GM23338 (cell line): ENCODE results near the gene MYH6. TPM values are rescaled to one million over a fixed set of nuclear protein-coding genes. Genes with fewer than 3 reads are reported as not detected.

Experiments used
- ATAC-seq: fragments of 200-7000 bp; cut with Tn5 transposase; 3 replicates; pipeline ENCODE4 v1.9.1; 2020
- DNase-seq: peaks from one replicate; pipeline ENCODE4 v3.0.0-alpha.2; 2015; ENCODE audit warnings: low spot score
- H2AFZ ChIP-seq: fragments of 200-600 bp; sonication (generic); 2 replicates; pipeline ENCODE4 v1.8.0; 2016; ENCODE audit warnings: antibody characterized with exemption, mild to moderate bottlenecking, moderate library complexity
- H3F3A ChIP-seq: fragments of 200-600 bp; sonication (generic); replicated peaks from 2 replicates; pipeline ENCODE4 v1.8.0; 2017; ENCODE audit warnings: antibody characterized with exemption, mixed run types, low read depth
- H3K27ac ChIP-seq: fragments of 200-600 bp; sonication (generic); 2 replicates; pipeline ENCODE4 v1.6.1; 2016; ENCODE audit warnings: low read depth
- H3K27me3 ChIP-seq: fragments of 200-600 bp; sonication (generic); 2 replicates; pipeline ENCODE4 v1.8.0; 2016; ENCODE audit warnings: mild to moderate bottlenecking, mixed run types, moderate library complexity; ENCODE audit not compliant: insufficient read depth
- H3K36me3 ChIP-seq: fragments of 200-600 bp; sonication (generic); 2 replicates; pipeline ENCODE4 v1.8.0; 2016; ENCODE audit warnings: mild to moderate bottlenecking; ENCODE audit not compliant: insufficient read depth
- H3K4me1 ChIP-seq: fragments of 200-600 bp; sonication (generic); 2 replicates; pipeline ENCODE4 v1.8.0; 2016; ENCODE audit warnings: mild to moderate bottlenecking, moderate library complexity; ENCODE audit not compliant: insufficient read depth
- H3K4me2 ChIP-seq: fragments of 200-600 bp; sonication (generic); 2 replicates; pipeline ENCODE4 v1.7.1; 2017; ENCODE audit warnings: mixed run types
- H3K4me3 ChIP-seq: fragments of 200-600 bp; sonication (generic); 2 replicates; pipeline ENCODE4 v1.6.1; 2016; ENCODE audit warnings: mixed run types
- H3K79me2 ChIP-seq: fragments of 200-600 bp; sonication (generic); replicated peaks from 2 replicates; pipeline ENCODE4 v1.8.0; 2017; ENCODE audit warnings: mild to moderate bottlenecking; ENCODE audit not compliant: insufficient read depth
- H3K9me2 ChIP-seq: fragments of 200-600 bp; sonication (generic); 2 replicates; pipeline ENCODE4 v1.8.0; 2017; ENCODE audit not compliant: insufficient read depth
- H4K20me1 ChIP-seq: fragments of 200-600 bp; sonication (generic); replicated peaks from 2 replicates; pipeline ENCODE4 v1.8.0; 2017; ENCODE audit warnings: mild to moderate bottlenecking; ENCODE audit not compliant: insufficient read depth
- H3K27ac Mint-ChIP-seq: 2 replicates; pipeline ENCODE4 v1.8.0; 2020; ENCODE audit warnings: inconsistent platforms, mild to moderate bottlenecking, moderate library complexity, mixed read lengths
- H3K27me3 Mint-ChIP-seq: 3 replicates; pipeline ENCODE4 v1.8.0; 2022; ENCODE audit warnings: low read depth, mild to moderate bottlenecking, moderate library complexity, mixed read lengths, inconsistent platforms; ENCODE audit not compliant: insufficient read depth, poor library complexity
- H3K36me3 Mint-ChIP-seq: 3 replicates; pipeline ENCODE4 v1.8.0; 2021; ENCODE audit warnings: low read depth, mild to moderate bottlenecking, inconsistent platforms, moderate library complexity, mixed read lengths
- H3K4me1 Mint-ChIP-seq: 3 replicates; pipeline ENCODE4 v1.8.0; 2020; ENCODE audit warnings: mild to moderate bottlenecking, inconsistent platforms, mixed read lengths
- H3K4me3 Mint-ChIP-seq: 3 replicates; pipeline ENCODE4 v1.8.0; 2021; ENCODE audit warnings: moderate library complexity, mild to moderate bottlenecking, inconsistent platforms, mixed read lengths
- H3K9me3 Mint-ChIP-seq: 3 replicates; pipeline ENCODE4 v1.8.0; 2020; ENCODE audit warnings: moderate library complexity, mild to moderate bottlenecking, inconsistent platforms, mixed read lengths
- EZH2 ChIP-seq: fragments of 200-600 bp; sonication (generic); IDR thresholded peaks from one replicate; pipeline ENCODE4 v1.8.0; 2017; ENCODE audit warnings: antibody characterized with exemption, mild to moderate bottlenecking, low read depth; ENCODE audit not compliant: unreplicated experiment
- EZH2phosphoT487 ChIP-seq: fragments of 200-600 bp; sonication (generic); IDR thresholded peaks from one replicate; pipeline ENCODE4 v1.8.1; 2018; ENCODE audit warnings: antibody characterized with exemption; ENCODE audit not compliant: unreplicated experiment
- JUNB ChIP-seq: IDR thresholded peaks from one replicate; pipeline ENCODE4 v1.6.1; 2016; ENCODE audit warnings: antibody characterized with exemption; ENCODE audit not compliant: unreplicated experiment
- NANOG ChIP-seq: IDR thresholded peaks from 2 replicates; pipeline ENCODE4 v1.6.1; 2016; ENCODE audit warnings: antibody characterized with exemption, borderline replicate concordance
- POLR2AphosphoS5 ChIP-seq: IDR thresholded peaks from 2 replicates; pipeline ENCODE4 v1.6.1; 2016; ENCODE audit warnings: antibody characterized with exemption, low read depth
- polyA plus RNA-seq: library from polyadenylated mRNA; unstranded; fragments of >200 nt; fragmentation: Nextera tagmentation; extraction: Ambion mirVana; gene quantifications from 2 replicates; pipeline ENCODE4 v1.2.1, GENCODE V29; 2016
- total RNA-seq: library from RNA; depleted of rRNA; stranded (reverse); fragments of >200 nt; shearing (Covaris generic); gene quantifications from 2 replicates; pipeline ENCODE4 v1.2.3, GENCODE V29; 2014
- TF ChIP-seq, protein P1 (sequence below): IDR thresholded peaks from 2 replicates; pipeline ENCODE4 v1.6.1; 2016; ENCODE audit warnings: antibody characterized with exemption

Gene MYH6
- total and polyA plus RNA-seq, 2 experiments from 2014 or later = 0.03 to 0.10 TPM

DNA sequence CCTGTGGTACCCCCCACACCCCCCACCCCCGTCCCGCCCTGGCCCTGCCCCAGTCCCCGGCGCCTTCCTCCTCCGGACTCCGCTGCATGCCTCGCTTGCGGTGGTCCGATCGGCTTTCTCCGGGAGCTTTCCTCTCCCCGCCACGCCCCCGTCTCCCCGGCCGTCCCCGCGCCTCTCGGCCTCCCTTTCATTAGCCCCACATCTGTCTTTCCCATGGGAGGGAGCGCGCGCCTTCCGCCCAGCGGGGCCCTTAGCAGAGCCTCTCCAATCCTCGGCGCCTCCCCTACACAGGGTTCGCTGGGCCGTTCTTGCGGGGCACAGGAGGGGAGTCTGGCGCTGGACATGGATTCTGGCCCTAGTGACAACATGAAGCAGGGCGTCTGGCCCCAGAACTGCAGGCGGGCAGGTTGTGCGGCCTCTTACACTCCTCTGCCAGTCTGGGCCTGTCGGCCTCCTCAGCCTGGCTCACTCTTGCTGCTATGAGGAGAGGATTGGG, 41.6 kb downstream of the MYH6 start:
- ATAC-seq (peak; percentile 68), DNase-seq (peak; percentile 94)
- peak overlapping the region; percentile 78 for H3K4me3 Mint-ChIP-seq
- peak overlapping the region; percentile 88 for H2AFZ ChIP-seq
- peaks cover 38% of the 10 kb centered on the region for H3K27me3 Mint-ChIP-seq
- H3K27ac ChIP-seq = no peak overlapping the region
- peaks cover 3% of the 10 kb centered on the region; the same call in 1 of the 2 replicates for H4K20me1 ChIP-seq
- peaks cover 37% of the 10 kb centered on the region for H3K27me3 ChIP-seq
- peak overlapping the region; percentile 73 for H3K4me2 ChIP-seq
- peaks cover 6% of the 10 kb centered on the region; the same call in 1 of the 2 replicates for H3K79me2 ChIP-seq
- H3K27ac Mint-ChIP-seq = peak overlapping the region; percentile 87
- H3F3A ChIP-seq = peaks cover 18% of the 10 kb centered on the region
- H3K4me3 ChIP-seq = peak overlapping the region; percentile 87
- peaks cover 4% of the 10 kb centered on the region; the same call in 1 of the 2 replicates for H3K9me2 ChIP-seq
- H3K4me1 Mint-ChIP-seq = peaks cover 37% of the 10 kb centered on the region
- H3K9me3 Mint-ChIP-seq = no peaks in the 10 kb centered on the region; the same call in 2 of the 3 replicates
- peaks cover 30% of the 10 kb centered on the region for H3K4me1 ChIP-seq
- H3K36me3 Mint-ChIP-seq = peaks cover 9% of the 10 kb centered on the region
- no peaks in the 10 kb centered on the region for H3K36me3 ChIP-seq
- peak; percentile 16; the same call in 1 of the 2 replicates for TF ChIP-seq NANOG
- TF ChIP-seq, protein P1, sequence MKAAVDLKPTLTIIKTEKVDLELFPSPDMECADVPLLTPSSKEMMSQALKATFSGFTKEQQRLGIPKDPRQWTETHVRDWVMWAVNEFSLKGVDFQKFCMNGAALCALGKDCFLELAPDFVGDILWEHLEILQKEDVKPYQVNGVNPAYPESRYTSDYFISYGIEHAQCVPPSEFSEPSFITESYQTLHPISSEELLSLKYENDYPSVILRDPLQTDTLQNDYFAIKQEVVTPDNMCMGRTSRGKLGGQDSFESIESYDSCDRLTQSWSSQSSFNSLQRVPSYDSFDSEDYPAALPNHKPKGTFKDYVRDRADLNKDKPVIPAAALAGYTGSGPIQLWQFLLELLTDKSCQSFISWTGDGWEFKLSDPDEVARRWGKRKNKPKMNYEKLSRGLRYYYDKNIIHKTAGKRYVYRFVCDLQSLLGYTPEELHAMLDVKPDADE = no peak

DNA sequence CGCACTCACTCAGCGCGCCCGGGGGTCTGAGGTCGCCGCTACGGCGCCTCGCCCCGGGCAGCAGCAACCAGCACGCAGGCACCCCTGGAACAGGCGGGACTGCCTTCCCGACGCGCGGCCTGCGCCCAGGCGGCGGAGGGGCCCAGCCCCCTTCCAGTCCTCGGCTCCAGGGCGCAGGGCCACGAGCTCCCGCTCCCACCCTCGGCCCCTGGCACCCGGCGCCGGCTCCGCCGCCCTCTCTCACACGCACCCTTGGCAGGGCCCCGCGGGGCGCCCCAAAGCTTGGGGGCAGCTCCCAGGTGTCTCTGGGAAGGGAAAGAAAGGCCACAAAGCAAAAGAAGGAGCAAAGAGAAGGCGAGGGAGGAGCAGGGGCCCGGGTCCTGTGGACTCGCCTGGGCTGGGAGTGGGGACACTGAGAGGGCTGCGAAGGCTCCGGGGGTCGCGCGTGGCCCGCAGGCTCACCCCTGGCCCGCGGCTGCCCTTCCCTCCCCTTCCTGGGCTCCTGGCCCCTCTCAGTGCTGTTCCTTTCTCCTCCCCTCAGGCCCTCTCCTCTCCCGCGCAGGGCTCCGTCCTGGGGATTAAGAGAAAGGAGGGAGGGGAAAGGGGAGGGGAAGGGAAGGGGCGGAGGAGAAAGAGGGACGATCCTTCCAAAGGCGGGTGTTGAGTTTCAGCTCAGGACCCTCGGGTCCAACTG, 42.2 kb downstream of the MYH6 start:
- Histone ChIP-seq H3K79me2 (peaks cover 6% of the 10 kb centered on the region; the same call in 1 of the 2 replicates), H3K36me3 (no peaks in the 10 kb centered on the region), H3K4me1 (peaks cover 30% of the 10 kb centered on the region), H3K4me3 (peak overlapping the region; percentile 87), H3K27me3 (peaks cover 37% of the 10 kb centered on the region), H2AFZ (peak overlapping the region; percentile 63; the same call in 1 of the 2 replicates), H3F3A (peaks cover 18% of the 10 kb centered on the region), H4K20me1 (peaks cover 3% of the 10 kb centered on the region; the same call in 1 of the 2 replicates), H3K9me2 (peaks cover 4% of the 10 kb centered on the region; the same call in 1 of the 2 replicates), H3K4me2 (peak overlapping the region; percentile 97), H3K27ac (peak overlapping the region; percentile 78; the same call in 1 of the 2 replicates)
- ATAC-seq (peak; percentile 78), DNase-seq (peak; percentile 93)
- H3K27ac Mint-ChIP-seq = no peak overlapping the region
- TF ChIP-seq POLR2AphosphoS5 = peak; percentile 97
- TF ChIP-seq JUNB = no peak
- TF ChIP-seq EZH2 = peak; percentile 39
- no peak for TF ChIP-seq EZH2phosphoT487
- TF ChIP-seq NANOG = no peak
- peak overlapping the region; percentile 78 for H3K4me3 Mint-ChIP-seq
- peaks cover 36% of the 10 kb centered on the region for H3K27me3 Mint-ChIP-seq
- peaks cover 41% of the 10 kb centered on the region for H3K4me1 Mint-ChIP-seq
- peaks cover 11% of the 10 kb centered on the region for H3K36me3 Mint-ChIP-seq
- H3K9me3 Mint-ChIP-seq = no peaks in the 10 kb centered on the region; the same call in 2 of the 3 replicates
